H9 (cell line): ENCODE measurements around the gene MRGPRG. TPM values are rescaled to one million over a fixed set of nuclear protein-coding genes. Genes with fewer than 3 reads are reported as not detected.
A peak's percentile ranks its signal among the peaks of the same experiment; 100 is the strongest.

Experiments used
- DNase-seq: peaks from one replicate; pipeline ENCODE4 v3.0.0-alpha.2; 2017
- H2AFZ ChIP-seq: one replicate; pipeline ENCODE4 v1.6.1; 2013; ENCODE audit warnings: mild to moderate bottlenecking, low read length, control low read depth, moderate library complexity
- H2AK5ac ChIP-seq: 2 replicates; pipeline ENCODE4 v1.6.1; 2013; ENCODE audit warnings: low read length, control low read depth, mixed read lengths; ENCODE audit not compliant: insufficient read length
- H2BK120ac ChIP-seq: one replicate; pipeline ENCODE4 v1.6.1; 2013; ENCODE audit warnings: low read depth, mild to moderate bottlenecking, low read length, control low read depth, inconsistent platforms; ENCODE audit not compliant: poor library complexity, severe bottlenecking
- H2BK12ac ChIP-seq: 2 replicates; pipeline ENCODE4 v1.6.1; 2013; ENCODE audit warnings: low read length, control low read depth, mixed read lengths, low read depth; ENCODE audit not compliant: insufficient read length
- H2BK15ac ChIP-seq: 2 replicates; pipeline ENCODE4 v1.6.1; 2013; ENCODE audit warnings: low read depth, low read length, control low read depth
- H2BK20ac ChIP-seq: one replicate; pipeline ENCODE4 v1.6.1; 2013; ENCODE audit warnings: low read depth, mild to moderate bottlenecking, low read length, control low read depth, inconsistent platforms; ENCODE audit not compliant: poor library complexity, severe bottlenecking
- H2BK5ac ChIP-seq: 2 replicates; pipeline ENCODE4 v1.6.1; 2013; ENCODE audit warnings: low read length, control low read depth, mixed read lengths; ENCODE audit not compliant: insufficient read length
- H3K14ac ChIP-seq: 2 replicates; pipeline ENCODE4 v1.6.1; 2013; ENCODE audit warnings: low read length, control low read depth; ENCODE audit not compliant: insufficient read depth
- H3K18ac ChIP-seq: 2 replicates; pipeline ENCODE4 v1.6.1; 2013; ENCODE audit warnings: low read depth, mild to moderate bottlenecking, mixed read lengths, low read length, control low read depth; ENCODE audit not compliant: insufficient read length
- H3K23ac ChIP-seq: 2 replicates; pipeline ENCODE4 v1.6.1; 2013; ENCODE audit warnings: low read length, control low read depth, mixed read lengths, low read depth; ENCODE audit not compliant: insufficient read length
- H3K23me2 ChIP-seq: 2 replicates; pipeline ENCODE4 v1.6.1; 2013; ENCODE audit warnings: low read depth, mild to moderate bottlenecking, mixed read lengths, low read length, control low read depth; ENCODE audit not compliant: insufficient read length, poor library complexity, severe bottlenecking
- H3K27ac ChIP-seq: 2 replicates; pipeline ENCODE4 v1.5.1; 2013; ENCODE audit warnings: low read length, control low read depth, mixed read lengths, low read depth; ENCODE audit not compliant: insufficient read length
- H3K27me3 ChIP-seq: 2 replicates; pipeline ENCODE4 v1.6.1; 2013; ENCODE audit warnings: low read length, control low read depth, inconsistent platforms; ENCODE audit not compliant: insufficient read depth
- H3K4ac ChIP-seq: 2 replicates; pipeline ENCODE4 v1.6.1; 2013; ENCODE audit warnings: low read depth, mild to moderate bottlenecking, control low read depth, inconsistent platforms, low read length, moderate library complexity
- H3K4me1 ChIP-seq: 2 replicates; pipeline ENCODE4 v1.6.1; 2013; ENCODE audit warnings: low read length, control low read depth, inconsistent platforms; ENCODE audit not compliant: insufficient read depth
- H3K4me2 ChIP-seq: 2 replicates; pipeline ENCODE4 v1.6.1; 2013; ENCODE audit warnings: low read length, control low read depth, mixed read lengths; ENCODE audit not compliant: insufficient read length, insufficient read depth
- H3K56ac ChIP-seq: 2 replicates; pipeline ENCODE4 v1.6.1; 2013; ENCODE audit warnings: low read depth, mild to moderate bottlenecking, mixed read lengths, low read length, control low read depth; ENCODE audit not compliant: insufficient read length
- H3K79me1 ChIP-seq: 2 replicates; pipeline ENCODE4 v1.6.1; 2013; ENCODE audit warnings: low read depth, mild to moderate bottlenecking, moderate library complexity, low read length, control low read depth, inconsistent platforms; ENCODE audit not compliant: insufficient read depth, poor library complexity, severe bottlenecking
- H3K79me2 ChIP-seq: 2 replicates; pipeline ENCODE4 v1.6.1; 2013; ENCODE audit warnings: low read length, control low read depth, inconsistent platforms; ENCODE audit not compliant: insufficient read depth
- H3K9ac ChIP-seq: 2 replicates; pipeline ENCODE4 v1.6.1; 2013; ENCODE audit warnings: low read length, control low read depth, mixed read lengths; ENCODE audit not compliant: insufficient read length; ENCODE audit errors: extremely low read depth
- H3K9me3 ChIP-seq: one replicate; pipeline ENCODE4 v1.6.1; 2013; ENCODE audit warnings: low read depth, low read length, inconsistent platforms; ENCODE audit not compliant: control insufficient read depth
- H3T11ph ChIP-seq: one replicate; pipeline ENCODE4 v1.6.1; 2013; ENCODE audit warnings: mild to moderate bottlenecking, low read length, control low read depth, inconsistent platforms
- H4K20me1 ChIP-seq: one replicate; pipeline ENCODE4 v1.6.1; 2013; ENCODE audit not compliant: control insufficient read depth, insufficient read length, insufficient read depth
- H4K5ac ChIP-seq: 2 replicates; pipeline ENCODE4 v1.6.1; 2013; ENCODE audit warnings: low read depth, mild to moderate bottlenecking, mixed read lengths, low read length, control low read depth; ENCODE audit not compliant: insufficient read length
- H4K8ac ChIP-seq: replicated peaks from 2 replicates; pipeline ENCODE4 v1.6.1; 2013; ENCODE audit warnings: low read length, control low read depth, mixed read lengths, low read depth; ENCODE audit not compliant: insufficient read length
- H4K91ac ChIP-seq: 2 replicates; pipeline ENCODE4 v1.6.1; 2013; ENCODE audit warnings: low read depth, mild to moderate bottlenecking, moderate library complexity, mixed read lengths, low read length, control low read depth; ENCODE audit not compliant: insufficient read length
- H3K27ac Mint-ChIP-seq, 3 experiments: 2 replicates in 2 of 3; 3 replicates in 1 of 3; pipeline ENCODE4 v1.8.0; 2020 to 2021; ENCODE audit warnings: mixed read lengths in 3 of 3, mild to moderate bottlenecking in 1 of 3, moderate library complexity in 1 of 3
- H3K27me3 Mint-ChIP-seq: 2 replicates; pipeline ENCODE4 v1.8.0; 2021; ENCODE audit warnings: low read depth, mild to moderate bottlenecking, moderate library complexity, mixed read lengths
- H3K36me3 Mint-ChIP-seq, 3 experiments: 2 replicates in 2 of 3; 3 replicates in 1 of 3; pipeline ENCODE4 v1.8.0; 2020 to 2021; ENCODE audit warnings: low read depth in 3 of 3, mixed read lengths in 3 of 3; ENCODE audit not compliant: insufficient read depth in 1 of 3
- H3K4me1 Mint-ChIP-seq, 2 experiments: 2 replicates each; pipeline ENCODE4 v1.8.0; 2020; ENCODE audit warnings: mixed read lengths in 2 of 2
- H3K4me3 Mint-ChIP-seq, 2 experiments: 2 replicates in 1 of 2; 3 replicates in 1 of 2; pipeline ENCODE4 v1.8.0; 2020 to 2021; ENCODE audit warnings: mild to moderate bottlenecking in 2 of 2, mixed read lengths in 2 of 2, moderate library complexity in 1 of 2
- H3K9me3 Mint-ChIP-seq, 2 experiments: 2 replicates in 1 of 2; 3 replicates in 1 of 2; pipeline ENCODE4 v1.8.0; 2020; ENCODE audit warnings: mild to moderate bottlenecking in 2 of 2, mixed read lengths in 2 of 2, moderate library complexity in 1 of 2
- CTCF ChIP-seq: fragments of 200-600 bp; sonication (generic); conservative IDR thresholded peaks from 3 replicates; pipeline ENCODE4 v1.8.0; 2021; ENCODE audit warnings: antibody characterized with exemption, mild to moderate bottlenecking
- WGBS: extraction: QIAGEN DNeasy Blood & Tissue Kit; methylation state at CpG from one replicate; pipeline ENCODE4 v1.1.7; 2013; ENCODE audit warnings: missing lambda C conversion rate, low lambda C conversion rate, mixed read lengths; ENCODE audit not compliant: insufficient read length; ENCODE audit errors: extremely low coverage; 5-methylcytosine and 5-hydroxymethylcytosine counted together
- total RNA-seq: library from RNA; stranded (reverse); gene quantifications from 2 replicates; pipeline ENCODE4 v1.2.1, GENCODE V29; 2021

The MRGPRG gene
- total RNA-seq, 1 experiment from 2014 or later: not detected

DNA sequence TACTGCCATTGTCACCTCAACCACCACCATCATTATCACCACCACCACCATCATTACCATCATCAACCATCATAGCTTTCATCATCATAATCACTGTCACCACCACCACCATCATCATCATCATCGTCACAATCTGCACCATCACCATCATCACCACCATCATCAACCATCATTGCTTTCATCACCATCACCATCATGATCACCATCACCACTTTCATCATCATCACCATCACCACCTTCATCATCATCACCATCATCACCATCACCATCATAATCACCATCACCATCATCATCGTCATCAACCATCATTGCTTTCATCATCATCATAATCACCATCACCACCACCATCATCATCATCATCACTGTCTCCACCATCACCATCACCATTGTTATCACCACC, 44.8 kb downstream of the MRGPRG start:
- Histone ChIP-seq H3K9me3 (no peaks in the 10 kb centered on the region), H3K4me2 (no peak overlapping the region), H3K27me3 (peaks cover 2% of the 10 kb centered on the region; the same call in 1 of the 2 replicates), H3K79me2 (no peaks in the 10 kb centered on the region), H3K23me2 (no peaks in the 10 kb centered on the region), H3K14ac (no peak overlapping the region), H2AFZ (no peak overlapping the region), H2BK20ac (no peak overlapping the region), H4K20me1 (no peaks in the 10 kb centered on the region), H3K27ac (no peak overlapping the region), H3K9ac (no peak overlapping the region), H3K79me1 (no peaks in the 10 kb centered on the region), H2BK120ac (no peak overlapping the region), H3K56ac (no peak overlapping the region), H3K23ac (no peak overlapping the region), H2BK15ac (no peak overlapping the region), H3T11ph (no peak overlapping the region), H4K5ac (peak overlapping the region; percentile 54), H4K8ac (no peak overlapping the region), H2AK5ac (no peak overlapping the region), H4K91ac (no peak overlapping the region), H2BK12ac (no peak overlapping the region), H2BK5ac (no peak overlapping the region), H3K4ac (no peak overlapping the region), H3K18ac (no peak overlapping the region), H3K4me1 (no peaks in the 10 kb centered on the region; the same call in 1 of the 2 replicates)
- H3K36me3 Mint-ChIP-seq: 0 out of 7 replicates have a peak, but pooled peaks cover 0 to 5% (median 0%) of the 10 kb centered on the region in 3 experiments
- no peak for TF ChIP-seq CTCF
- DNase-seq: no peak
- H3K9me3 Mint-ChIP-seq: peaks cover 0 to 14% of the 10 kb centered on the region in 2 experiments; a peak in 3 of 5 replicates
- no peak overlapping the region for H3K4me3 Mint-ChIP-seq
- WGBS: 100% methylated on average over 1 of the region's 2 CpGs
- peaks cover 8% of the 10 kb centered on the region in 2 experiments for H3K4me1 Mint-ChIP-seq
- no peak overlapping the region for H3K27ac Mint-ChIP-seq
- peaks cover 38% of the 10 kb centered on the region for H3K27me3 Mint-ChIP-seq
